Central memory CD4-positive, alpha-beta T cell (primary cell): ENCODE measurements around the gene SPHK1.

Experiments
- DNase-seq: peaks from one replicate; pipeline ENCODE4 v3.0.0; 2022

Gene SPHK1

DNA sequence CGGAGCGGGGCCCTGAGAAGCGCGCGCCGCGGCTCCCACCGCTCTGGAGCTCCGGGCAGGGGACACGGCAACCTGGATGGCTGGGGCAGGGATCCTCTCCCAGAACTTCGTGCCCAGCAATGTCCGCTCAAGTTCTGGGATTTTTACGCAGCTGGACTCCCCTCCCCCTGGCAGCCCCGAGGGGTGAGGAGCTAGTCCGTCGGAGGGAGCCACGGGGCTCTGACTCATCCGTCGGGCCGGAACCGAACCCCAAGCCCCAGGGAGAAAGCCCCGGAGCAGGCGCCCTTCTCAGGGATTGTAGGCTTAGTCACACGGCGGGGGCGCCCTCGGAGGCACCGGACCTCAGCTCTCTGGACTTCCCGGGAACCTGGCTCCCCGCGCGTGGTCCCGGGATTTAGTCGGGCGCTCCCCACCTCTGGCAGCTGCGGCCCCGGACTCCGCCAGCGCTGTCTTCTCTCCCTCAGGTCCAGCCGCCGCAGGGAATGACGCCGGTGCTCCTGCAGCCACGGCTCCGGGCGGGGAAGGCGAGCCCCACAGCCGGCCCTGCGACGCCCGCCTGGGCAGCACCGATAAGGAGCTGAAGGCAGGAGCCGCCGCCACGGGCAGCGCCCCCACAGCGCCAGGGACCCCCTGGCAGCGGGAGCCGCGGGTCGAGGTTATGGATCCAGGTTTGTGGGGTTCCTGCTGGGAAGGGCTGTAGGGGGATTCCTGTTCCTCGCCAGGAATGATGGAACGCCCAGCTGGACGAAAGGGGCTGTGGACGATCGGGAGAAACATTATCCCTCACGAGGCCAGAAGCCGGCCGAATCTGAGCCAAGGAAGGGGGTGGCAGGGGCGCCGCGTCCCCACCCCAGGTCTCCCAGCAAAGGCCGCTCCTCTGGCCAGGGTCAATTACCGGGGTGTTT, 830 bp downstream of the SPHK1 start:
- DNase-seq, result no peak

DNA sequence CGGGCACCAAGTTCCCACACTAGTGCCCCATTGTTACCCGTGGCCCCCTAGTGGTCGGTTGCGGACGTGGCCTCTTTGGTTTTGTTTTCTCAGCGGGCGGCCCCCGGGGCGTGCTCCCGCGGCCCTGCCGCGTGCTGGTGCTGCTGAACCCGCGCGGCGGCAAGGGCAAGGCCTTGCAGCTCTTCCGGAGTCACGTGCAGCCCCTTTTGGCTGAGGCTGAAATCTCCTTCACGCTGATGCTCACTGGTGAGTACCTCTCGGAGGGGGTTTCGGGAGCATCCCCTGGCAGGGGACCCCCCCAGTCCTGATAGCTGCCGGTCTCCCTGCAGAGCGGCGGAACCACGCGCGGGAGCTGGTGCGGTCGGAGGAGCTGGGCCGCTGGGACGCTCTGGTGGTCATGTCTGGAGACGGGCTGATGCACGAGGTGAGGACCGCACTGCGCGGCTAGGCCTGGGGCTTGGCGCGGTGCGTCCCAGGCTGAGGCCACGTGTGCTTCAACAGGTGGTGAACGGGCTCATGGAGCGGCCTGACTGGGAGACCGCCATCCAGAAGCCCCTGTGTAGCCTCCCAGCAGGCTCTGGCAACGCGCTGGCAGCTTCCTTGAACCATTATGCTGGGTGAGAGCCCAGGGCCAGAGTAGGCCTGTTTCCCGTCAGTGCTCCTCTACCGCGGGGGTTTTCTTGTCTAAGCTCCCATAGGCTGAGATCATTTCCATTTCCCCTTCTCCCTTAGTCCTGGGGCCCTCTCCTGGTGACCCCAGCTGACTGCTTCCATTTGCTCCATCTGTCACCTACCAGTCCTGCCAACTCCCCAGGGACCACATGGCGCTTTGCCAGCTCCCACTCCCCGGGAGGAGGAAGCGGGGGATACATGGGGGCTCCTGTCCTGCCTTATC, 1.7 kb downstream of the SPHK1 start:
- peak; percentile 71 for DNase-seq

DNA sequence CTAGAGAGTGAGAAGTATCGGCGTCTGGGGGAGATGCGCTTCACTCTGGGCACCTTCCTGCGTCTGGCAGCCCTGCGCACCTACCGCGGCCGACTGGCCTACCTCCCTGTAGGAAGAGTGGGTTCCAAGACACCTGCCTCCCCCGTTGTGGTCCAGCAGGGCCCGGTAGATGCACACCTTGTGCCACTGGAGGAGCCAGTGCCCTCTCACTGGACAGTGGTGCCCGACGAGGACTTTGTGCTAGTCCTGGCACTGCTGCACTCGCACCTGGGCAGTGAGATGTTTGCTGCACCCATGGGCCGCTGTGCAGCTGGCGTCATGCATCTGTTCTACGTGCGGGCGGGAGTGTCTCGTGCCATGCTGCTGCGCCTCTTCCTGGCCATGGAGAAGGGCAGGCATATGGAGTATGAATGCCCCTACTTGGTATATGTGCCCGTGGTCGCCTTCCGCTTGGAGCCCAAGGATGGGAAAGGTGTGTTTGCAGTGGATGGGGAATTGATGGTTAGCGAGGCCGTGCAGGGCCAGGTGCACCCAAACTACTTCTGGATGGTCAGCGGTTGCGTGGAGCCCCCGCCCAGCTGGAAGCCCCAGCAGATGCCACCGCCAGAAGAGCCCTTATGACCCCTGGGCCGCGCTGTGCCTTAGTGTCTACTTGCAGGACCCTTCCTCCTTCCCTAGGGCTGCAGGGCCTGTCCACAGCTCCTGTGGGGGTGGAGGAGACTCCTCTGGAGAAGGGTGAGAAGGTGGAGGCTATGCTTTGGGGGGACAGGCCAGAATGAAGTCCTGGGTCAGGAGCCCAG, 2.8 kb downstream of the SPHK1 start:
- no peak for DNase-seq

DNA sequence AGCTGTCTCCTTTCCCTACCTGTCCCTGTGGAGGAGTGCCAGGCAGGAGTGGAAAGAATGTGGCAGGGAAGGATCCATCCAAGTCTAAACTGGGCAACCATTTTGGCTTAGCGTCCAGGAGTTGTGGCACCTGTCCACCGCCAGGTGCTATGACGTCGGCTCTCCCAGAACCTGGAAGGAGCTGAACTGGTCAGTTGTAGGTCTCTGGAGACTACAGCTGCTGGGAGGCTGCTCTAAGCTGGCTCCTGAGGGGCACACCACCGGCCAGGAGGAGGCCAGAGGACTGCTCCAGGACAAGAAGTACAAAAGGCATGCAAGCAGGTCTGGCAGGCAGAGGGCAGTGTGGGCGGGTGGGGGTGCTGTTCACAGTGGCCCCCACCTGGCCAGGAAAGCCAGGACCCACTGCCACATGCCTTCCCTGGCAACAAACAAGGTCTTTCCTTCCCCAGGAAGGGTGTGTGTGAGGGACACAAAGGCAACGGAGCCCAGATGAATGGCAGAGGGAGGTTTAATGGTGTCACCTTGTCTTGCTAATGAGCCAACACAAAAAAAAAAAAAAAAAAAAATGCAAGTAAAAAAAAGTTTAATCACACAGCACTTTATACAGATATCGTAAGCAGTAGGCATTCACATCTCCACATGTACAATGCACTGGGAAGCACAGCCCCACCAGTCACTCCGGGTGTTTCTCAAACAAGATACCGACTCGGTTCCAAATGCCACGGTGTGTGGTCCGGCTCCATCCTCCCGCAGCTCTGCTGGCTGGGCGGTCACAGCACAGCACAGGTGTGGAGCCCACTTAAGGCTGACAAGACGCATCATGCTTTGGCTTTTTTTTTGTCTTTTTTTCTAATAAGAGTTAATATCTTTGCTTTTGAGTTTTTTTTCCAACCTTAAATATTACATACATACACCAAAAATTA, 4.8 kb downstream of the SPHK1 start:
- no peak for DNase-seq

DNA sequence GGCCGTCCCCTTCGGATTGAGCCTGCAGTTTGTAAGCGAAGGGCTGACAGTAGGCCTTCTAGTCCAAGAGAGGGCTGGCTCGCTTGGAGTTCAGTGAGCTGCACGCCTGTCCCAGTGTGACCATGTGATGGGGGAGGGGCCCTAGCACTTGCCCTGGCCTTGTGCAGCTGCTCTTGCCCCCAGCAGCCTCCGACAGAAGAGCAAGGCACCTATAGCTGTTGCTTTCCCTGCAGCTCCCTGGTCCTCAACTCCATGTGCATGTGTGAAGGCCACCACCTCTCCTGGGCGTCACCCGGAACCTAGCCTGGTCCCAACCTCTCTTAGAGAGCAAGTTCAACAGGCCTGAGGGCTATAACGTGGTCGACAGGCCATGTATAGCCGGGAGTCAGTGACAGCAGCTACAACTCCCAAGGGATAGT, 5.6 kb downstream of the SPHK1 start:
- DNase-seq, result no peak

DNA sequence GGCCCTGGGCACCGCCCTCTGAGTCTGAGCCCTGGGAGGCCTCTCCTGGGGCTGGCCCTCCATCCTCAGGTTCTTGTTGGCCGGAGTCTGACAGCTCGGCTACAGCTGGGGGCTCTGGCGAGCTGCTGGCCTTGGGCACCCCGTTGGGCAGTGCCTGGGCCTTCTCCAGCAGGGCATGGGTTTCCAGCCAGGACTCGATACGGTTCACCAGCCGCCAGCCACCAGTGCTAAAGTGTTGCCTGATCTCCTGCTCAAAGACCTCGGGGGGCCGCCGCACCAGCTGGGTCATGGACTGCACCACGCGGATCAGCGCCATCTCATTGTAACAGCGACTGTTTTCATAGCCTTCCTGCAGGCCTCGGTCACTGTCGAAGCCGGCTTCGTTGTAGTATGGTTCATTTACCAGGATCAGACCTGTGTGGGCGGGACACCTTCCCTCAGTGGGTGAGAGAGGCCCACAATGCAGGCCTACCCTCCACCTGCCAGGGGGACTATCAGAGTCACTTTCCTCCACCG, 6.8 kb downstream of the SPHK1 start:
- no peak for DNase-seq

DNA sequence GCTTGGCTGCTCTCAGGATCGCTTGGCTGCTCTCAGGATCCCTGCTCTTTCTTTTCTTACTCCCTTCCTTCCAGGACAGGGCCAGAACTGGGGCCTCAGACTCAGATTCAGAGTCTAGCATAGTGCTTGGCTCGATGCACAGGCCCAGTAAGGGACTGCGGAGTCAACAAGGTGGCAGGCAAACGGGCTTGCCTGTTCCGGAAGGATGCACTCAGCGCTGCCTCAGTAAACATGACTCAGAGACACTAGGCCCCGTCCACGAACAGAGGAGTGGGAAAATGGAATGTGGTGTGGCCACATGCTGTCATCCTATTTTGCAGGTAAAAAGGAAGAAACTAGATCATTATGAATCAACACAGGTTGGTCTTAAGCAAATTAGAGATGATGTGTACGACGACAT, 9.8 kb downstream of the SPHK1 start:
- no peak for DNase-seq

DNA sequence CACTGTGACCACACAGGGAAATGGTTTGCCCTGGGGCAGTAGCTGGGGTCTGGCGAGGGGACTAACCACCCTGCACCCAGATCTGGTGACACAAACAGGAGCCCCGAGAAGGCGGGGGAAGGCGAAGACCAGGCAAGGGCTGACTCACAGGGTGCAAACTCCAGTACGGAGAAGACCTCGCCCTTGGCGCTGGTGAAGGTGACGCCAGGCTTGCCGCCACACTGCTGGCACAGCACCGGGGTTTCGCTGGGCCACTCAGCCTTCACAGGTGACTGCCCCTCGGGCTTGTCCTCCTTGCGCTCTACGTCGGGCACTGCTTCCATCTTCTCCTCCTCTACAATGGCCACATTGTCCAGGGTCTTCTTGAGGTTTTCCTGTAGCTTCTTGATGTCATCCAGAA, 11.6 kb downstream of the SPHK1 start:
- no peak for DNase-seq

DNA sequence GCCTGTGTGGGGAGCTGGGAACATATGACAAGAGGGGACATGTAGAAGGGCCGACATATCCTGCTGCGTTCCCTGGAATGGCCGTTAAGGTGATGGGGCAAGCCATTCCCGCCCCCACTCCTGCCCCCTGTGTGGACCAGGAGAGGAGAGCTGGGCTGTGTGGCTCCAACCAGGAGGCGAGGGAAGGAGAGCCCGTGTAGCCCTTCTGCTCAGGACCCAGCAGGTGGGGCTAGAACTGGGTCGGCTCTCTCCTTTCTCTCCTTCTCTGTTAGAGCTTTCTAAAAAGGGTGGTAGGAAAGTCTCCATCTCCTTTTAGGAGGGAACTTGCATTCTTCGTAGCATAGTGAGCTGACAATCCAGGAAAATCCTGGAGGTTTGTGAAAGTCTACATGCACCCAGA, 12.8 kb downstream of the SPHK1 start:
- DNase-seq, result no peak

DNA sequence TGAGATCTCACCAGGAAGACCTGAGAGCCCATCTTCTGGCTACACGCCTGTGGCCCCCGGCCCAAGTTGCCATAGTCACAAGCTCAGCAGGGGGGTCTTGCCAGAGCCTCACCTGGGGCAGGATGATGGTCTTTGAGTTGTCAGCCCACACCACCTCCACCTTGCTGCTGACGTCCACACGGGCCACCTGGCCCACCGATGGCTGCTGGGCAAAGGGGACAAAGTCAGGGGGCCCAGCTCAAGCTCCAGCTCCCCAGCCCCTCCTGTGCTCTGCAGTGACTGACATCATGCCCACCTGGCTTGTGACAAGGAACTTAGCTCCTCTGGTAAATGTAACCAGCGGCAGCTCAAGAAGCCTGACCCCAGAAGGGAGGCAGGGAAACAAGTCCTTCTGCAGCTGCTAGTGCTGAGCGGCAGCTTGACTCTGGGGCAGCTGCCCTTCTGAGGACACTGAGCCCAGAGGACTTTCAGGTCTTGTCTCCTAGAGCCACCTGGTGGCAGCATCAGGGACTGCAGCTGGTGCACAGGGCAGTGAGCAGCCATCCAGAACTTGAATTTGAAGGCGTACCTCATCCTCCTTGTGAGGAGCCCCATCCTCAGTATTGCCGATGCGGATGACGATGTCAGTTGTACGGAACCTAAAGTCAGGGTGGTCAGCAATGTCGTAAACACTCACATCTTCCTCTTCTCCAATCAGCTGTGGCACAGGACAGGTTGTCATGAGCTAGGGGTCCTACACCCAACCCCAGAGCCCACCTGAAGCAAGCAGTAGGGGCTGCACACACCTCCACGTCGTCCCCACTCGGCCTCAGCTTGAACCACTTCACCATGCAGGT, 13.5 kb downstream of the SPHK1 start:
- DNase-seq, result peak; percentile 66

DNA sequence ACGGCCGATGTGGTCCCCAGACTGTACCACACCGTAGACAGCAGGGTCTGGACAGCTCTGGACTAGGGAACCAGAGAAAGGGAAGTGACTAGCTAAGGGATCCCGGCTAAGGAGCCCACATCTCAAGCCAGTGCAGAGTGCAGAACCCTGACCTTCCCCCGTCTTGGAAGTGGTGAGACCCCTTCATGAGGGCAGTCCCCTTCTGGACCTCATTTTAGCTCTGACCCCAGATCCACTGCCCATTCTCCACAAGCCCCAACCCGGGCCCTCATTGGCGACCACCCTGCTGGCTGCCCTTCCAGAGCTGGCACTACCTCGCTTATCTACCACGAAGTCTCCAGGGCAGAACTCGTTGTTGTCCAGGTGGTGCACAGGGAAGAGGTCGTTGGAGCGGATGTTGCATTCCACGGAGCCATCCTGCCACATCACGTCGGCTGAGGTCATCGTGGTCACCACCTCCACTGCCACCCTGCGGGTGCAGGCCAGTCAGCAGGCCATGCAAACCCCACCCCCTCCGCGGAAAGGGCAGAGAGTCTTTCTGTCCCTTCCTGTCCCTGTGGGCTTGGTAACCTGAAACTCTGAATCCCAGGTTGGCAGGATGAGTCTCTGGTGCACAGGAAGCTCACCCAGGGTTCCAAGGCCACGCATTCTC, 14.2 kb downstream of the SPHK1 start:
- DNase-seq, result no peak

DNA sequence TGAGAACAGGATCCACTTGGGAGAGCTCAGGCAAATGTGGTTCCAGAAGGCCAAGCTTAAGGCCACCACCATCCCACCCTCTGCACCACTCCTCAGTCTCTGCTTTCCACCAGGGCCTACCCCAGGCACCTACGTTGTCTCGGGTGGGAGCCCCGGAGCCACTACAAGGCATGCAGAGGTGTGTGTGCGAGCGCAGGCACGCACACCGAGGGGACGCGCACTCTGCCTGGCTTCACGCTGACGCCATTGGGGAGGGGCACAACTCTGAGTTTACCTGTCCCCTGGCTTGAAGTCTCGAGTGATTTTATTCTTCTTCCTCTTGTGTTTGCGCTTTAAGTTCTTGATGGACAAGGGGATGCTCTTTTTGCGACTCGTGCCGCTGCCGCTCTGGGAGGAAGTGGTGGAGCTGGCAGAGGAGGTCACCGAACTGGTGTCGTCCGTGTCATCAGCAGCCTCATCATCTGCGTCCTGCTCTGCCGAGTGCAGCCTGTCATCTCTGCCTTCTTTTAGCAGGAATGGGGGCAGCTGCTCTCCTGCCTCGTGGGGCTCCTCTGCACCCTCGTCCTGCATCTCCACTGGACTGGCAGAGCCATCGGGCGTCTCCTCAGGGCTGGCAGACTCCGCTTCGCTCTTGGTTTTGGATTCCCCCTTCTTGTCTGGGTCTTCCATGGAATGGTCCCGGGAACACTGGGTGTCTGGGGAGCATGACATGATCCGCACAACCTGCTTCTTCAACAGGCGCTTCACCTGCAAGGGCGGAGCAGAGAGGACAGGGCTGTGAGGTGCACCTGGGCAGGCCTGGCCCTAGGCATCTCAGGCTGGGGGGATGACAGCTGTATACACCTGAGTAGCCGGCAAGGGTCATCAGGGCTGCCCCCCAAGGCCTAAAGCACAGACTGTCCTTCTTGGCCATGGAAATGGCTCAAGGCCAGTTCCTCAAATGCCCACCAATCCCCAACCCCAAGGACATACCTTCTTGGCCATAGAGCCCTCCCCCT, 15.1 kb downstream of the SPHK1 start:
- no peak for DNase-seq

DNA sequence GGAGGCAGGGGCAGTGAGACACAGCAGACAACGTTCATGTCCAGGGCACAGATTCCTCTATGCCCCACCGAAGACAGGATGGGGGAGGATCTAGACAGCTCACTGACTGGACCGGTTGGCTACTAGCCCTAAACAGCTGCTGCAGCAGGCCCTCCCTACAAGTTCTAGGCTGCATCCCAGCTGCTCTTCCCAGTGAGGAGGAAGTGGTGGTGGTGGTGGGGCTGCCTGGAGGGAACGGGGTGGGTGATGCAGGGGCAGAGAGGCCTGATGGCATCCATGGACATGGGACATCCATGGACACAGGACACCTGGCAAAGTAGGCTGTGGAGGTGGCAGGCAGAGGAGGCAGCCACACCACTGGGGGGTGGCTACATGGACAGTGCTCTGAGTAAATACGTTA, 18.3 kb downstream of the SPHK1 start:
- no peak for DNase-seq

DNA sequence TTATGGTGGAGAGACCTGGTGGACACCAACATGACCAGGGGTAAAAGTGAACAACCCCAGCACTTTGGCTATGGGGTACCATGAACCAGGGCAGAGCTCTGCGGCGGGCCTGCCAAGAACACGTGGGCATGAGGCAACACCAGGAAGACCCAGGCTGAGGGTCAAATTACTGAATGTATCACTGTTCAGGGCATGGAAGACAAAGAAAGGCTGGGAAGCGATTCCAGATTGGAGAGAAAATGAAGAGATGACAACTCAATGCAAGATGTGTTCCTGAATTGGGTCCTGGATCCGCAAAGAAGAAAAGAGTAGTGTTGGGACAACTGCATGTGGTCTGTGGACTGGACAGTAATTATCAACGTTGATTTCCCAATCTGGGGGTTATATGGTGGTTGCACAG, 19.8 kb downstream of the SPHK1 start:
- no peak for DNase-seq

DNA sequence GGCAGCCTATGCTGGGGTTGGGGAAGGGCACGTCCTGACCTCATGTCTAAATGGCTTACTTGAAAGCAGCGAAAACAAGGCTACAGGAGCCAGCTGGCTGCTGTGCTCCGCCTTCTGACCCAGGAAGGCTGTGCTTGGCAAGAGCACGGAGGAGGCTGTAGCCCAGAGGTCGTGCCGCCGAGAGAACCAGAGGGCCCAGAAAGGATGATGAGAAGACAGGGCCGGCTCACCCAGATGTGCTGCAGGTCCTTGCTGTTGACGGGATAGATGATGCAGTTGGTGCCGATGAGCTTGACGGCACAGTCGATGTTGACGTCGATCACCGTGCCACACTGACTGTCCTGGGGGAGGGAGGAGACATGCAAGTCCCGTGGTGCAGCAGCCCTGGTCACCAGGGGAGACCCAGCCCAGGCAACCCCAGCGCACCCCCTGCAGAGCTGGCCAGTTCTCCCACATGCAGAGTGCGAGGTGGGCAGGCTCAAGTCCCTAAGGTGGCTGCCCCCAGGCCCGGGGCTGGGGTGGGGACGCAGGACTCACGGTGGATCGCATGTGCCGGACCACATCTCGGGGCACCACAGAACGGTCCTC, 20.7 kb downstream of the SPHK1 start:
- DNase-seq, result no peak

DNA sequence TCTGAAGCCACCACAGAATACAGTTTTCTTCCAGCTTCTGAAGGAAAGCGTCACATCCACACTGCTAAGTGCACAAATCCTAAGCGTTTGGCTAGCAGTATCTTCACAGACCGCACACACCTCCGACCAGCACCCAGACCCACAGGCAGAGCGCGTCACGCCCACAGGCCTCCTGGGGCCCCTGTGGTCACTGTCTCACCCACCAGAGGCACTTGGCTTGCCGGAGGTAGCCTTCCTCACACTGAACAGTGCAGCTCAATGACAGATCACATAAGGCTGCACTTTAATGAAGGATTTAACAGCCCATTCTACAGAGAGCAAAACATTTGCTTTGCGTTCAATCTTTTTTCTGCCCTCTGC, 21.2 kb downstream of the SPHK1 start:
- no peak for DNase-seq

DNA sequence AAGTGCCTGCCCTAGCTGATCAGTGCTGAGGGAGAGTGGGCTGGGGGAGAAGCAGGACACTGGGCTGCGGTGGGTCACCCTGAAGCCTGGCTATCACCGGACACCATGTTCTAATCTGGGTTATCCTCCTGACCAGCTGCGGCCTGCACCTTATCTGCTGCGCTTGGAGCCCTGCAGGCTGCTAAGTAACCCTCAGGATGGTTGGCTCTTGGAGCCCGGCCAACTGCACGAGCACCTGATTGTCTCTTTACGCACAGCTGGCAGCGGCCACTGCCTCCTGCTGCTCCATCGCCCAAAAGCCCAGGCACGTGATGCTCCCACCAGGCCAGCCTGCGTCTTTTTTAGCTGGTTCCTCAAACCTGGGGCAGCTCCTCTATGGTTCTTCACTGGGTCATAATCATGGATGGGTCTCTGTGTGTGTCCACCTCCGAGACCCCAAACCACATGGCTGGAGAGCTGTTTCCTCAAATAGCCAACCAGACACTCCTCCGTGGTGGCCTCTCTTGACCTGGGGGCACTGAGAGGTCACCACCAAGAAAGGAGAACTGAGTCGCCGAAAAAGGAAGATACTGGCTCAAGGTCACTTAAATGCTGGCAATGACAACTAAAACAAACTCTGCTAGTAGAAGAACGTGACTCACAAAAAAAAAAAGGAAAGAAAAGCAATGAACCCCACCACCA, 21.7 kb downstream of the SPHK1 start:
- DNase-seq, result no peak

DNA sequence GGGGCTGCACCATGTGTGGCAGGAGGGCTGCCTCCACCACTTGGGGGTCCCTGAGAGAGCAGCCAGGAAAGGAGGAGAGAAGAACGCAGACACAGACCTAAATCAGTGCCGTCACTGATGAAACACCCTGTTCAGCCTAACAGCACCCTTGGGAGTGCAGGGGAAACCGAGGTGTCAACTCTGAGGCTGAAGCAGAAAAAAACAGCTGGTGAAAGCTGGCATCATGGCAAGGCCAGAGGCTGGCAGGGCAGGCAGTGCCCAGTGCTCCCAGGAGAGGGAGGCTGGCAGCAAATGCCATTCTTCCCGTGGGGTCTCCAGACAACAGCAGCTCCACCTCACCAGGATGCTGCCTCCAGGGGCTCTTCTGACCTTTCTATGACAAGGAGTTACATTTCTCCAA, 23.1 kb downstream of the SPHK1 start:
- no peak for DNase-seq
